ENCODE data around the gene TDRD7. TPM values are rescaled to one million over a fixed set of nuclear protein-coding genes. Genes with fewer than 3 reads are reported as not detected.
A peak's percentile ranks its signal among the peaks of the same experiment; 100 is the strongest.

The TDRD7 gene
- total and polyA plus RNA-seq, 2 donors (not counting 1 experiment from before 2014, with no cell fraction given): 11.5 to 19.7 TPM

DNA sequence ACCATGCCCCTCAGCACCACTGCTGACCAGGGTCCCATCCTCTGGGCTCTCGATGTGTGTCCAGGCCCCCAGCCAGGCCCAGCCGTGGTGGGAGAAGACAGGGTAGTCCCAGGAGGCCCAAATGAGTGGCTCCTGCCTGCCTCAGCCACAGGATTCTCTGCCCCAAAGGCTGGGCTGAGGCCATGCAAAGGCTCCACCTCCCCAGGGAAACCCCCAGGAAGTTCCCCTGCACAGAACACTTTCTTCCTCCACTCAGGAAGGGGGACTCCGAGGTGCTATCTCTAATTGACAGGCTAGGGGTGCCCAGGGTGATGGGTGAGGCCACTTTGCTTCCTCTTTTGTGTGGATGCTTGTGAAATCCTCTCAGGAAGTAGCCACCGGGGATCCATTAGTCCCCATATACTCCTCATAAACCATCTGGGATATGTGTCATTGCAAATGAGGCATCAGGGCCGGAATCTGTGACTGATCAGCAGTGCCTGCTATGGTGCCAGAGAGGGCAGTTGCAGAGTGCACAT is 23.1 kb upstream of the TDRD7 start:
- no peak overlapping the region for H3K4me3 ChIP-seq (ENCODE audit: control extremely low read depth in 1 of 5, extremely low read depth in 1 of 5, insufficient read depth in 1 of 5, low read depth in 2 of 5, low read length in 4 of 5)
- Mint-ChIP-seq H3K4me1 (peaks cover 18% of the 10 kb centered on the region), H3K9me3 (ENCODE audit: insufficient read depth) (no peaks in the 10 kb centered on the region), H3K27me3 (peaks cover 10% of the 10 kb centered on the region), H3K27ac (no peak overlapping the region), H3K4me3 (no peak overlapping the region)
- ATAC-seq (ENCODE audit: low read depth) (peak; percentile 63), DNase-seq (peak; percentile 61)
- H3K4me1 ChIP-seq (ENCODE audit: control insufficient read depth in 2 of 2, insufficient read depth in 2 of 2, low read length in 2 of 2): peaks cover 15% of the 10 kb centered on the region in 2 donors
- H3K36me3 ChIP-seq (replicated peaks in 1 of 2; ENCODE audit: control extremely low read depth in 1 of 2, control insufficient read depth in 1 of 2, extremely low read depth in 1 of 2, insufficient read depth in 2 of 2, low read length in 1 of 2): no peaks in the 10 kb centered on the region
- H3K27me3 ChIP-seq (replicated peaks in 1 of 4; ENCODE audit: control extremely low read depth in 1 of 4, control insufficient read depth in 3 of 4, insufficient read depth in 4 of 4, low read length in 3 of 4): peaks cover 0 to 28% (median 0%) of the 10 kb centered on the region in 4 experiments
- intact Hi-C loops (cut with micrococcal nuclease): no loop called here
- no peaks in the 10 kb centered on the region for H3K79me2 ChIP-seq (ENCODE audit: control insufficient read depth, insufficient read depth, low read length)
- WGBS (ENCODE audit: insufficient coverage): 54% methylated on average over 4 of the region's 5 CpGs
- no peak overlapping the region for H3K9ac ChIP-seq (ENCODE audit: low read length)
- H4K20me1 ChIP-seq (ENCODE audit: control insufficient read depth, insufficient read depth, low read length, poor library complexity, severe bottlenecking): no peaks in the 10 kb centered on the region
- no peak overlapping the region for H2AFZ ChIP-seq (ENCODE audit: insufficient read depth, low read depth, low read length, poor library complexity, severe bottlenecking)
- ChIA-PET POLR2A (interaction anchor here (0.6 kb wide), 1 partner anchor 720 kb away, joined by 3 read pairs; no protein-coding TSS in a partner anchor), CTCF (interaction anchor here (2.2 to 4.4 kb wide), 4 partner anchors 8 to 226 kb away, joined by 8 to 52 read pairs (median 30); no protein-coding TSS in a partner anchor)
- TF ChIP-seq EZH2 (IDR thresholded peaks at IDR 0.05; ENCODE audit: borderline replicate concordance, insufficient read depth, low read depth, low read length, poor library complexity, severe bottlenecking) (no peak), CTCF (IDR thresholded peaks at IDR 0.05) (no peak)
- peaks cover 0 to 5% (median 0%) of the 10 kb centered on the region in 3 donors for H3K9me3 ChIP-seq (ENCODE audit: control extremely low read depth in 1 of 3, control insufficient read depth in 2 of 3, insufficient read depth in 1 of 3, low read length in 2 of 3)
- H3K27ac ChIP-seq (ENCODE audit: low read length in 2 of 2): no peak overlapping the region
- peak overlapping the region; percentile 22 for H3K4me2 ChIP-seq (replicated peaks; ENCODE audit: low read depth, low read length, poor library complexity, severe bottlenecking)

- Histone ChIP-seq H3K4me3 (ENCODE audit: control extremely low read depth in 1 of 5, extremely low read depth in 1 of 5, insufficient read depth in 1 of 5, low read depth in 2 of 5, low read length in 4 of 5) (no peak overlapping the region), H3K9ac (ENCODE audit: low read length) (no peak overlapping the region), H3K4me1 (ENCODE audit: control insufficient read depth in 2 of 2, insufficient read depth in 2 of 2, low read length in 2 of 2) (peaks cover 15% of the 10 kb centered on the region in 2 donors), H3K36me3 (replicated peaks in 1 of 2; ENCODE audit: control extremely low read depth in 1 of 2, control insufficient read depth in 1 of 2, extremely low read depth in 1 of 2, insufficient read depth in 2 of 2, low read length in 1 of 2) (no peaks in the 10 kb centered on the region), H3K4me2 (replicated peaks; ENCODE audit: low read depth, low read length, poor library complexity, severe bottlenecking) (peak overlapping the region; percentile 22), H3K79me2 (ENCODE audit: control insufficient read depth, insufficient read depth, low read length) (no peaks in the 10 kb centered on the region), H2AFZ (ENCODE audit: insufficient read depth, low read depth, low read length, poor library complexity, severe bottlenecking) (no peak overlapping the region), H3K9me3 (ENCODE audit: control extremely low read depth in 1 of 3, control insufficient read depth in 2 of 3, insufficient read depth in 1 of 3, low read length in 2 of 3) (peaks cover 0 to 5% (median 0%) of the 10 kb centered on the region in 3 donors), H3K27ac (ENCODE audit: low read length in 2 of 2) (no peak overlapping the region), H4K20me1 (ENCODE audit: control insufficient read depth, insufficient read depth, low read length, poor library complexity, severe bottlenecking) (no peaks in the 10 kb centered on the region), H3K27me3 (replicated peaks in 1 of 4; ENCODE audit: control extremely low read depth in 1 of 4, control insufficient read depth in 3 of 4, insufficient read depth in 4 of 4, low read length in 3 of 4) (peaks cover 0 to 28% (median 0%) of the 10 kb centered on the region in 4 experiments)
- DNase-seq: no peak
- 97% methylated on average over 2 of the region's 3 CpGs for WGBS (ENCODE audit: insufficient coverage)
- ChIA-PET POLR2A (no interaction called here), CTCF (interaction anchor here (1.0 to 4.4 kb wide), 2 partner anchors 13 to 226 kb away, joined by 3 to 24 read pairs; no protein-coding TSS in a partner anchor)
- H3K27ac Mint-ChIP-seq: no peak overlapping the region
- H3K4me3 Mint-ChIP-seq: no peak overlapping the region
- no peak for TF ChIP-seq EZH2 (IDR thresholded peaks at IDR 0.05; ENCODE audit: borderline replicate concordance, insufficient read depth, low read depth, low read length, poor library complexity, severe bottlenecking)
- no peak for TF ChIP-seq CTCF (IDR thresholded peaks at IDR 0.05)
- peaks cover 10% of the 10 kb centered on the region for H3K27me3 Mint-ChIP-seq
- no peaks in the 10 kb centered on the region for H3K9me3 Mint-ChIP-seq (ENCODE audit: insufficient read depth)
- no peak for ATAC-seq (ENCODE audit: low read depth)
- peaks cover 18% of the 10 kb centered on the region for H3K4me1 Mint-ChIP-seq
- intact Hi-C loops (cut with micrococcal nuclease): no loop called here
Measured at GRCh38 chr9:97389249-97389648, 22.6 kb upstream of the TDRD7 start.

Measured in B cell (primary cell).